Ovary (tissue), 10 donors: Measurements from ENCODE around the gene ARMC7. TPM values are rescaled to one million over a fixed set of nuclear protein-coding genes. Genes with fewer than 3 reads are reported as not detected.

ENCODE experiments used
- DNase-seq, 5 donors: peaks; one replicate each; pipeline ENCODE4 v3.0.0-alpha.2; 2019 to 2020
- H3K27ac ChIP-seq, 2 donors: fragments of 200-600 bp; one replicate each; pipeline versions ENCODE4 v1.5.1 to v1.8.0; 2019 to 2022
- H3K27me3 ChIP-seq: fragments of 200-600 bp; one replicate; pipeline ENCODE4 v1.8.0; 2022
- H3K36me3 ChIP-seq: fragments of 200-600 bp; sonication (generic); one replicate; pipeline ENCODE4 v1.5.1; 2019
- H3K4me1 ChIP-seq: one replicate; pipeline ENCODE4 v1.8.1; 2013; ENCODE audit warnings: mild to moderate bottlenecking, moderate library complexity; ENCODE audit not compliant: insufficient read depth
- H3K4me3 ChIP-seq: fragments of 200-600 bp; sonication (generic); one replicate; pipeline ENCODE4 v1.5.1; 2017
- H3K9me3 ChIP-seq, 2 donors: fragments of 200-600 bp in 1 of 2; sonication (generic) in 1 of 2; one replicate each; pipeline versions ENCODE4 v1.5.1 to v1.8.1; 2013 to 2019; ENCODE audit warnings: mild to moderate bottlenecking in 1 of 2, moderate library complexity in 1 of 2
- EP300 ChIP-seq: sonication (generic); formaldehyde crosslinking; IDR thresholded peaks from one replicate; pipeline ENCODE4 v1.6.1; 2017; ENCODE audit warnings: antibody characterized with exemption
- POLR2A ChIP-seq: fragments of 450-650 bp; IDR thresholded peaks from one replicate; pipeline ENCODE4 v1.6.1; 2017; ENCODE audit warnings: antibody characterized with exemption, mild to moderate bottlenecking, moderate library complexity
- WGBS, 3 donors: extraction: QIAGEN DNeasy Blood & Tissue Kit in 1 of 3; methylation state at CpG; one replicate each; pipeline versions ENCODE4 v1.1.5 to v1.1.7; 2013 to 2017; 5-methylcytosine and 5-hydroxymethylcytosine counted together
- intact Hi-C, 4 donors: fragments of 100-400 bp; cut with DNase I; formaldehyde crosslinking; loops; one replicate each; pipeline versions ENCODE4 v1.11.0 to v1.15.1; 2022 to 2023
- long read RNA-seq, 3 donors: library from polyadenylated mRNA in 2 of 3; unstranded in 2 of 3; transcript quantifications; one replicate each; pipeline ENCODE4 v2.0.0 and lab custom pipeline, GENCODE V29; 2021 to 2026
- polyA plus RNA-seq, 2 donors: library from polyadenylated mRNA; stranded (reverse); fragments of 200-250 nt in 1 of 2; fragments of 350-450 nt in 1 of 2; fragmentation: Illumina TruSeq in 1 of 2; extraction: RNeasy Lipid Tissue Mini Kit (QIAGEN cat#74804) in 1 of 2; gene quantifications; one replicate each; pipeline ENCODE4 v1.2.3, GENCODE V29; 2013 to 2014
- total RNA-seq, 7 donors: library from RNA; depleted of rRNA in 2 of 7; stranded (reverse); fragments of >200 nt in 2 of 7; fragmentation: NEBNext Ultra II Directional in 3 of 7; extraction: Animal tissue kit (Norgen Biotek cat#: 25700) in 3 of 7; gene quantifications; one replicate each; pipeline versions ENCODE4 v1.1.0 to v1.2.4, GENCODE V29; 2016 to 2023
- TF ChIP-seq, protein P1 (sequence below), 3 donors: fragments of 450-650 bp in 2 of 3; fragments of 200-600 bp in 1 of 3; IDR thresholded peaks; one replicate each; pipeline versions ENCODE4 v1.5.1 to v1.8.0; 2016 to 2022; ENCODE audit warnings: antibody characterized with exemption in 3 of 3, mild to moderate bottlenecking in 1 of 3
- donor health status: DM: no; HTN: no; CAD: no; lungs with moderate emphysema.
- donor health status: DM: no; HTN: no; CAD: no.
- donor health status: Bipolar disorder and iron deficiency.
- donor health status: DM: yes; HTN: yes; CAD: no.
- donor health status: DM: no; HTN: no; CAD: no.
- donor health status: DM: yes; HTN: yes; CAD: no.

Gene ARMC7
- 1 to 10 TPM; 4.6 to 8.5 (median 5.1) TPM for total RNA-seq
- polyA plus RNA-seq: 10 to 100 TPM in 1 of 2 donors, 1 to 10 TPM in 1; 5.7 to 10.5 TPM
- long read RNA-seq, donor 1, transcript ARMC7-201 (3 exons, 2,126 nt): major isoform, 39 of 49 reads
- long read RNA-seq, donor 1, partial matches to known transcripts: 4 of 49 reads
- long read RNA-seq, donor 1, other reads (novel, unspliced or antisense): 4 of 49 reads
- long read RNA-seq, donor 2, partial matches to known transcripts: 0 of 5 reads
- long read RNA-seq, donor 2, other reads (novel, unspliced or antisense): 0 of 5 reads
- long read RNA-seq, donor 3, partial matches to known transcripts: 0 of 6 reads
- long read RNA-seq, donor 3, other reads (novel, unspliced or antisense): 3 of 6 reads

DNA sequence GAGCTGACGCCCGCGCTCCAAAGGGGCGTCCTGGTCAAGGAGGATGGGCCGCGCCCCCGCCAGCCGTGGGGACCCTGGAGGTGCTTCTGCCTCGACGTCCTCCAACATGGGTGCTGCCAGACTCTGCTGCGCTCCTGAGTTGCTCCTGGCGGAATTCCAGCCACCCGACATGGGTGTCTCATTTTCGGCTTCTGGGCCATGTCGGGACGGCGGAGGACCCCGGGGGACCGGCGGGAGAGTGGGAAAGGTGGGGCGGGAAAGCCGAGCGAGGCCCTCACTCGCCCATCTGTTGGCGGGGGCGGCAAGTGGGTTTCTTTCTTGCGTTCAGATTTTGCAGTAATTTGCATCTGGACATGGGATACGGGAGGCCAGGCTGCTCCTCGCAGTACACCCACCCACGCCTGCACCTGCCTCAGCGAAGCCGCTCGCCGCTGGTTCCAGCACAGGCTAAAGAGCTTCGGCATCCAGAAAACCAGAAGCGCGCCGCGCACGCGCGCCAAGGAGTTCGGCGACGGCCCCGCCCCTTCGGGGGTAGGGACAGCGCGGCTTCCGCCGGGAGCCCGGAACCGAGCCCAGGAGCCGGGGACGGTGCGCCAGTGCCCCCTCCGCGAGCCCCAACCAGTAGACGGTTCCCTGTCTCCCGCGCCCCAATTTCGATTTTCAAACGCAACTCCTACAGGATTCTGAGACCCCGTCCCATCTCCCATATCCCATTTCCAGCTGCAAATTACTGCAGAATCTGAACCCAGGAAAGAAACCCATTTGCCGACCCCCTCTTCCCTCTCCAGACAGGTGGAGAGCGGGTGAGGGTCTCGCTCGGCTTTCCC lies at the start of gene ARMC7:
ARMC7 (plus strand) TSS at position 563 of the 827 bp plus-strand sequence. CDS start 320 bp downstream, outside the sequence.
- intact Hi-C loops: loop anchor here in 2 of 4 donors (10.0 kb wide), 2 partner anchors 65 to 95 kb away; partner anchors contain the start of gene NUP85 (in 1 of the 2)
- H3K9me3 ChIP-seq: no peaks in the 10 kb centered on the region
- peak within 1 kb of the TSS in 1 of 2 donors; percentile 22 for H3K27ac ChIP-seq
- WGBS, 3 donors: 0% methylated on average over 68 of the region's 68 CpGs
- peak within 1 kb of the TSS; percentile 72 for H3K4me3 ChIP-seq
- TF ChIP-seq POLR2A (peak; percentile 32), EP300 (no peak)
- TF ChIP-seq, protein P1, sequence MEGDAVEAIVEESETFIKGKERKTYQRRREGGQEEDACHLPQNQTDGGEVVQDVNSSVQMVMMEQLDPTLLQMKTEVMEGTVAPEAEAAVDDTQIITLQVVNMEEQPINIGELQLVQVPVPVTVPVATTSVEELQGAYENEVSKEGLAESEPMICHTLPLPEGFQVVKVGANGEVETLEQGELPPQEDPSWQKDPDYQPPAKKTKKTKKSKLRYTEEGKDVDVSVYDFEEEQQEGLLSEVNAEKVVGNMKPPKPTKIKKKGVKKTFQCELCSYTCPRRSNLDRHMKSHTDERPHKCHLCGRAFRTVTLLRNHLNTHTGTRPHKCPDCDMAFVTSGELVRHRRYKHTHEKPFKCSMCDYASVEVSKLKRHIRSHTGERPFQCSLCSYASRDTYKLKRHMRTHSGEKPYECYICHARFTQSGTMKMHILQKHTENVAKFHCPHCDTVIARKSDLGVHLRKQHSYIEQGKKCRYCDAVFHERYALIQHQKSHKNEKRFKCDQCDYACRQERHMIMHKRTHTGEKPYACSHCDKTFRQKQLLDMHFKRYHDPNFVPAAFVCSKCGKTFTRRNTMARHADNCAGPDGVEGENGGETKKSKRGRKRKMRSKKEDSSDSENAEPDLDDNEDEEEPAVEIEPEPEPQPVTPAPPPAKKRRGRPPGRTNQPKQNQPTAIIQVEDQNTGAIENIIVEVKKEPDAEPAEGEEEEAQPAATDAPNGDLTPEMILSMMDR (IDR thresholded peaks at IDR 0.05): no peak
- DNase-seq: peak; percentile 84 to 94 (median 89)
- H3K27me3 ChIP-seq: no peaks in the 10 kb centered on the region
- peaks cover 1% of the 10 kb centered on the region for H3K4me1 ChIP-seq
- no peaks in the 10 kb centered on the region for H3K36me3 ChIP-seq

DNA sequence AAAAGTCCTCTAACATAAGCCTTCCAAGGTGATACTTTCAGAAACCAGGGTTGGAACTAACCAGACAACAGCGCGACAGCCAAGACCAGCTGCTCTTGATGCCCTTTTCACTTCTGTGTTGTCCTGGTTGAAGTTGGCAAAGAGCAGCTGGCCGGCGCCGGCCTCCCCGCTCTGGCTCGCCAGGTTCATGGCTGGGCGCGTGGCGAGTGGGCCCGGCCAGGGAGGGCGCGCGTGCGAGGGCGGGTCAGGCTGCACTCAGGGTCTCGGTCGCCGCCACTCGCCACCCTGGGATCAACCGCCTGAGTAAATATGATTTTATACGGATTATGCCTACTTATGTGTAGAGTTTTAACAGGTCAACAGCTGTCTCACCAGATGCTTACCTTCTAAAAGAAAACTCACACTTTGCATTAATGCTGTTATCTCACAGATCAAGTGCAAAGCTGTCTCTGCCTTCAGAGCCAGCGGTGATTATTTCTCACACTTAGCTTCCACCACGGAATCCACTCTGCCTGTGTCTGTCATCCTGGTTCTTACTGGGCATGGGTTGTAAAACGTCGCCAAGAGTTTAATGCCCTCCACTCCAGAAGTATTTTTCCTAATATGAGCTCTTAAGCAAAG lies 49.2 kb upstream of the ARMC7 start:
- peak in 1 of 5 donors; percentile 38 for DNase-seq
- TF ChIP-seq POLR2A (no peak), EP300 (no peak)
- TF ChIP-seq, protein P1 (IDR thresholded peaks at IDR 0.05): no peak
- H3K4me1 ChIP-seq: peaks cover 2% of the 10 kb centered on the region

GRCh38 chr17:75061055-75061438 lies 48.7 kb upstream of the ARMC7 start:
- intact Hi-C loops: loop anchor here in 1 of 4 donors (10.0 kb wide), 1 partner anchor 134 kb away; no protein-coding TSS in a partner anchor
- Histone ChIP-seq H3K9me3 (no peaks in the 10 kb centered on the region), H3K27me3 (no peaks in the 10 kb centered on the region), H3K36me3 (no peaks in the 10 kb centered on the region), H3K4me1 (peaks cover 2% of the 10 kb centered on the region), H3K27ac (peak overlapping the region in 1 of 2 donors; percentile 63), H3K4me3 (no peak overlapping the region)
- WGBS, 3 donors: 92 to 94% (median 92%) methylated on average over 10 of the region's 10 CpGs
- no peak for DNase-seq
- TF ChIP-seq POLR2A (no peak), EP300 (no peak)
- TF ChIP-seq, protein P1 (IDR thresholded peaks at IDR 0.05): no peak

More for the DNA sequence above, 49.2 kb upstream of the ARMC7 start:
- Histone ChIP-seq H3K27me3 (no peaks in the 10 kb centered on the region), H3K9me3 (no peaks in the 10 kb centered on the region), H3K27ac (peak overlapping the region; percentile 2 to 63), H3K36me3 (no peaks in the 10 kb centered on the region), H3K4me3 (no peak overlapping the region)
- intact Hi-C loops: loop anchor here in 1 of 4 donors (10.0 kb wide), 1 partner anchor 134 kb away; no protein-coding TSS in a partner anchor
- 58 to 81% (median 67%) methylated on average over 26 of the region's 26 CpGs for WGBS, 3 donors

GRCh38 chr17:75061618-75062017 lies 48.2 kb upstream of the ARMC7 start:
- H3K27me3 ChIP-seq: no peaks in the 10 kb centered on the region
- H3K4me3 ChIP-seq: no peak overlapping the region
- H3K27ac ChIP-seq: no peak overlapping the region
- intact Hi-C loops: loop anchor here in 1 of 4 donors (10.0 kb wide), 1 partner anchor 133 kb away; no protein-coding TSS in a partner anchor
- H3K9me3 ChIP-seq: no peaks in the 10 kb centered on the region
- H3K4me1 ChIP-seq: peaks cover 2% of the 10 kb centered on the region
- WGBS, 3 donors: 78 to 90% (median 86%) methylated on average over 8 of the region's 8 CpGs
- TF ChIP-seq POLR2A: no peak
- TF ChIP-seq EP300: no peak
- TF ChIP-seq, protein P1 (IDR thresholded peaks at IDR 0.05): no peak
- no peaks in the 10 kb centered on the region for H3K36me3 ChIP-seq
- DNase-seq: no peak
